SK-N-SH (cell line): Measurements from ENCODE around the gene CALML6.

ENCODE experiments used
- CTCF ChIP-seq: fragments of 200-600 bp; sonication (generic); IDR thresholded peaks from 2 replicates; pipeline ENCODE4 v1.6.1; 2017; ENCODE audit warnings: antibody characterized with exemption, mild to moderate bottlenecking, moderate library complexity
- FOXM1 ChIP-seq: IDR thresholded peaks from 2 replicates; pipeline ENCODE4 v1.4.0; 2012; ENCODE audit warnings: low read depth, mild to moderate bottlenecking
- JUND ChIP-seq: IDR thresholded peaks from 2 replicates; pipeline ENCODE4 v1.4.0; 2012
- REST ChIP-seq: IDR thresholded peaks from 2 replicates; pipeline ENCODE4 v1.6.1; 2012; ENCODE audit warnings: mild to moderate bottlenecking, low read depth, low read length, moderate library complexity
- SIN3A ChIP-seq: IDR thresholded peaks from 2 replicates; pipeline ENCODE4 v1.6.1; 2012; ENCODE audit warnings: low read depth, mild to moderate bottlenecking, low read length, moderate library complexity, borderline replicate concordance
- TAF1 ChIP-seq: IDR thresholded peaks from 2 replicates; pipeline ENCODE4 v1.6.1; 2012; ENCODE audit warnings: low read depth, mild to moderate bottlenecking, low read length, moderate library complexity, borderline replicate concordance
- YY1 ChIP-seq: IDR thresholded peaks from 2 replicates; pipeline ENCODE4 v1.4.0; 2012; ENCODE audit warnings: low read depth, mild to moderate bottlenecking

- TF ChIP-seq CTCF, result no peak
- no peak for TF ChIP-seq TAF1
- TF ChIP-seq SIN3A, result no peak
- TF ChIP-seq JUND, result no peak
- no peak for TF ChIP-seq YY1
- TF ChIP-seq REST, result no peak
- TF ChIP-seq FOXM1, result no peak
Measured at GRCh38 chr1:1889090-1889750, 25.8 kb upstream of the CALML6 start.
